IPS DF 19.7 (cell line): ENCODE results near the gene NCAPD2.
"Not testable (repeated sequence)": the region's sequence is repeated elsewhere in the genome, so short reads cannot be mapped to it uniquely, and the experiment has no call there.

Experiments
- DNase-seq: peaks from one replicate; pipeline ENCODE4 v3.0.0-alpha.2; 2013; ENCODE audit warnings: low read depth, low spot score

Gene NCAPD2

GRCh38 chr12:6534945-6535696 is 41.2 kb downstream of the NCAPD2 start:
- no peak for DNase-seq

- no peak for DNase-seq
These were observed 41.7 kb downstream of the NCAPD2 start for GRCh38 chr12:6535697-6535946.

- no peak for DNase-seq
These were observed 42.3 kb downstream of the NCAPD2 start for GRCh38 chr12:6535960-6536847.

GRCh38 chr12:6536894-6537579 is 43.1 kb downstream of the NCAPD2 start:
- no peak for DNase-seq

GRCh38 chr12:6537580-6538419 is 43.9 kb downstream of the NCAPD2 start:
- DNase-seq = not testable (repeated sequence)

- DNase-seq = no peak
These were observed 44.8 kb downstream of the NCAPD2 start for GRCh38 chr12:6538420-6539313.

GRCh38 chr12:6539314-6539682 is 45.4 kb downstream of the NCAPD2 start:
- DNase-seq = no peak

- DNase-seq = no peak
These were observed 45.8 kb downstream of the NCAPD2 start for GRCh38 chr12:6539707-6540134.

- no peak for DNase-seq
These were observed 46.4 kb downstream of the NCAPD2 start for GRCh38 chr12:6540181-6540877.

- DNase-seq = no peak
These were observed 47.7 kb downstream of the NCAPD2 start for GRCh38 chr12:6541371-6542165.

- DNase-seq = no peak
These were observed 48.5 kb downstream of the NCAPD2 start for GRCh38 chr12:6542209-6543009.

GRCh38 chr12:6546016-6546415 is 52.1 kb downstream of the NCAPD2 start:
- no peak for DNase-seq

- no peak for DNase-seq
These were observed 53.7 kb downstream of the NCAPD2 start for GRCh38 chr12:6547566-6547965.

GRCh38 chr12:6547987-6548386 is 54.1 kb downstream of the NCAPD2 start:
- no peak for DNase-seq

GRCh38 chr12:6548556-6548955 is 54.7 kb downstream of the NCAPD2 start:
- DNase-seq = no peak

- DNase-seq = no peak
These were observed 55.2 kb downstream of the NCAPD2 start for GRCh38 chr12:6548966-6549683.

GRCh38 chr12:6549684-6550151 is 55.8 kb downstream of the NCAPD2 start:
- DNase-seq = no peak
